Measurements from ENCODE around the gene DUSP9.

DNA sequence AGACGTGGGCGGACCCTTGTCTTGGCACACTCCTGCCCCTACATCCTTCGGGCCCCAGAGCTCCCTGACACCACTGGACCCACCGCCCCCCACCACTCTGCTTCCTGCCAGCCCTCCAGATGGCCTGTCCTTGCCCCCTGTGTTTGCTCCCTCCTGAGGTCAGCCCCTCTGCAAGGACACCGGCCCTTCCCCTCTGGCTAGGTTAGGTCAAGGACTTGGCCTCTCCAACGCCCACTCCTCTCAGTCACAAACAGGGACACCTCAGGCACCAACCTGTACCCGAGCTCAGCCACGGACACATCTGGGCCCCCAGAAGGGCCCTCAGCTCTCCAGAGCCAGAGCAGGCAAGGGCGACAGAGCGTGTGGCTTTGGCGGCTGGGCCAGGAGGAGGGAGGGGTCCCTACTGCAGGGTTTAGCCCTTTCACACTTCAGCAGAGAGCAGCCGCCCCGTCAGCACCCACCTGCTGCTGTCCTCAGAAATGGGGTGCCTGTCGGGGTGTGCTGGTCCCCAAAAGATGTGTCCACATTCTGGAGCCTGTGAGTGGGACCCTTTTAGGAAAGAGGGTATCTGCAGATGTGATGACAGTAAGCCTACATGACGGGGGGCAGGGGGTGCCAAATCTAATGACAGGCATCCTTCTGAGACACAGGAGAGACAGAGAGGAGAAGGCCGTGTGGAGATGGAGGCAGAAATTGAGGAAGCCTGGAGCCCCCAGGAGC is 23.5 kb upstream of the DUSP9 start:
- no peak for TF ChIP-seq SIN3A (IDR thresholded peaks at IDR 0.05; ENCODE audit: borderline replicate concordance, insufficient read depth, low read length)
- no peak for TF ChIP-seq POLR2AphosphoS5 (IDR thresholded peaks at IDR 0.05; ENCODE audit: low read depth, low read length)
